ENCODE results near the gene KMT2B. TPM values are rescaled to one million over a fixed set of nuclear protein-coding genes. Genes with fewer than 3 reads are reported as not detected.

Gene KMT2B
- total and polyA plus RNA-seq, 9 of the 15 experiments (the other 6 are each of a cell fraction or from before 2014, with no cell fraction given): 0.63 to 43.9 (median 8.1) TPM

GRCh38 chr19:35779033-35779432 is 61.2 kb downstream of the KMT2B start:
- DNase-seq (ENCODE audit: extremely low read depth in 1 of 4, low spot score in 3 of 4) (no peak), FAIRE-seq (no peak), ATAC-seq (no peak)
- H3K27me3 ChIP-seq (ENCODE audit: control insufficient read depth in 2 of 2, insufficient read depth in 2 of 2, low read length in 2 of 2): no peaks in the 10 kb centered on the region
- BruUV-seq (replicated peaks): no TSS peak
- no peaks in the 10 kb centered on the region for H4K20me1 ChIP-seq (replicated peaks; ENCODE audit: control insufficient read depth, insufficient read depth, low read length)
- H3K4me2 ChIP-seq (ENCODE audit: insufficient read depth, low read length): no peak overlapping the region
- ChIA-PET POLR2A (interaction anchor here (0.7 kb wide), 1 partner anchor 438 kb away, joined by 4 read pairs; no protein-coding TSS in a partner anchor), CTCF (ENCODE audit: low intra/inter-chr PET ratio) (interaction anchor here (0.7 kb wide), 1 partner anchor 1351 kb away, joined by 3 read pairs; no protein-coding TSS in a partner anchor)
- H3K9me3 ChIP-seq (replicated peaks; ENCODE audit: control insufficient read depth, insufficient read depth, low read depth, low read length): no peaks in the 10 kb centered on the region
- H3K4me1 ChIP-seq (replicated peaks in 1 of 2; ENCODE audit: control insufficient read depth in 2 of 2, insufficient read depth in 2 of 2, low read length in 2 of 2): peaks cover 10 to 44% of the 10 kb centered on the region in 2 experiments
- peak overlapping the region in 1 of 2 experiments; percentile 45; a peak in 1 of 4 replicates for H3K9ac ChIP-seq (ENCODE audit: insufficient read depth in 1 of 2, low read depth in 2 of 2, low read length in 2 of 2)
- TF ChIP-seq NFIX (CRISPR knock-in tag; IDR thresholded peaks at IDR 0.05; ENCODE audit: low read depth) (no peak), EWSR1 (IDR thresholded peaks at IDR 0.05; ENCODE audit: borderline replicate concordance, low read depth, partially characterized antibody) (no peak), GTF3C2 (IDR thresholded peaks at IDR 0.05; ENCODE audit: borderline replicate concordance, extremely low read depth, insufficient read length) (no peak), SRSF7 (optimal IDR thresholded peaks at IDR 0.05; ENCODE audit: low read depth, low read length) (no peak), HDAC6 (IDR thresholded peaks at IDR 0.05; ENCODE audit: low read depth, low read length) (no peak), JUN (IDR thresholded peaks at IDR 0.05; ENCODE audit: borderline replicate concordance, low read depth, low read length) (no peak), JUN (CRISPR knock-in tag; IDR thresholded peaks at IDR 0.05; ENCODE audit: borderline replicate concordance) (no peak), CHCHD3 (CRISPR knock-in tag; IDR thresholded peaks at IDR 0.05) (no peak), MEF2D (tag; conservative IDR thresholded peaks at IDR 0.05; ENCODE audit: low read depth) (no peak), THRB (CRISPR knock-in tag; conservative IDR thresholded peaks at IDR 0.05) (no peak), L3MBTL2 (IDR thresholded peaks at IDR 0.05) (no peak)
- no peak overlapping the region for H3K4me3 ChIP-seq
- 64% methylated on average over 6 of the region's 8 CpGs for WGBS (ENCODE audit: insufficient coverage, low coverage, missing lambda C conversion rate)
- H3K27ac ChIP-seq (ENCODE audit: extremely low read depth, low read depth, low read length): no peak overlapping the region
- H2AFZ ChIP-seq (ENCODE audit: low read depth, low read length): no peak overlapping the region
- intact Hi-C loops (cut with micrococcal nuclease): no loop called here
- in situ Hi-C loops (cut with MboI): no loop called here
- peaks cover 5% of the 10 kb centered on the region; the same call in 1 of the 3 replicates for H3K79me2 ChIP-seq (ENCODE audit: control insufficient read depth, insufficient read depth, low read length)
- H3K36me3 ChIP-seq (ENCODE audit: control insufficient read depth, insufficient read depth, low read length): peaks cover 24% of the 10 kb centered on the region; the same call in 2 of the 3 replicates
- H3K9me1 ChIP-seq (ENCODE audit: control insufficient read depth, insufficient read depth, low read length): no peaks in the 10 kb centered on the region

Data from K562 (cell line).